HPDE6-E6E7 (cell line): ENCODE results near the gene ZSCAN20.

ENCODE experiments used
- DNase-seq: peaks from one replicate; pipeline ENCODE4 v3.0.0; 2011; ENCODE audit warnings: missing footprints; ENCODE audit errors: extremely low spot score

Gene ZSCAN20

GRCh38 chr1:33443705-33444180 lies 28.7 kb upstream of the ZSCAN20 start:
- DNase-seq: no peak

- DNase-seq: no peak
Observed at GRCh38 chr1:33445108-33445507, 27.3 kb upstream of the ZSCAN20 start.

DNA sequence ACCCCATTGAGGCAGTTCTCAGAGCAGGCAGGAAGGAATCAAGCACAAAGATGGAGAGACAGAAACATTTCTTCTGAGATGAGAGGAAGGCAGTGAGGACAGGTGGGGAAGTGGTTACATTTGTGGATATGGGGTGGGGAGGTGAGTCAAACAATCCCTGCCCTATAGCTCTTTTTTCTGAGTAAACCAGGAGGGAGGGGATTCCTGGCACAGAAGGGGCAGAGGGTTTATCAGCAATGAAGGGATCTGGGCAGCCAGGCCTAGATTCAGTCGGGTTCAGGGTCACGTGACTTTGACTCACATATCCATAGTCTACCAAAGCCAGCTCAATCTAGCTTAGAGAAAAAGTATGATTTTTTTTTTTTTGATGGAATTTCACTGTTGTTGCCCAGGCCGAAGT lies 25.9 kb upstream of the ZSCAN20 start:
- no peak for DNase-seq

DNA sequence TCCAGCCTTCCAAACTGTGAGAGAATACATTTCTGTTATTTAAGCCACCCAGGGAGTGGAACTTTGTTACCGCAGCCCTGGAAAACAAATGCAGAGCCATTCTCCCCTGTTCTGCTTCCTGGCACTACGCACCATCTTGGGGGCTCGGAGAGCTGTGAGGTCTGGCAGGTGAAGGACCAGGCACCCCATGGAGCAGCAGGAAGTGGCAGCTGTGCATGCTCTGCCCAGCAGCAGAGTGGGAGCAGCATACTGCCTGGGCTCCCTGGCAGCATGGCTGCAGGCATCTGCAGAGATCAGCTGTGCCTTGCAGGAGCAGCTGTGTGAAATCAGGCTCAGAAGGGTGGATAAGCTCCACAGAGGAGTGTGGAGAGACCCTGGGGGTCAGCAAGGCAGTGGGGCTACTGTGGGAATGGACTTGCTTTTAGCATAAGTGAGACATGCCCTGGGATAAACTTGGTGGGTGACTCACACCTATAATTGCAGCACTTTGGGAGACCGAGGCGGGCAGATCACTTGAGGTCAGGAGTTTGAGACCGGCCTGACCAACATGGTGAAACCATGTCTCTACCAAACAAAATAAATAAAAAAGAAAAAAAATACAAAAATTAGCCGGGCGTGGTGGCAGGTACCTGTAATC lies 17.7 kb upstream of the ZSCAN20 start:
- DNase-seq: no peak

GRCh38 chr1:33455539-33456501 lies 16.6 kb upstream of the ZSCAN20 start:
- DNase-seq: peak; percentile 83

GRCh38 chr1:33456502-33456886 lies 16.0 kb upstream of the ZSCAN20 start:
- DNase-seq: no peak

DNA sequence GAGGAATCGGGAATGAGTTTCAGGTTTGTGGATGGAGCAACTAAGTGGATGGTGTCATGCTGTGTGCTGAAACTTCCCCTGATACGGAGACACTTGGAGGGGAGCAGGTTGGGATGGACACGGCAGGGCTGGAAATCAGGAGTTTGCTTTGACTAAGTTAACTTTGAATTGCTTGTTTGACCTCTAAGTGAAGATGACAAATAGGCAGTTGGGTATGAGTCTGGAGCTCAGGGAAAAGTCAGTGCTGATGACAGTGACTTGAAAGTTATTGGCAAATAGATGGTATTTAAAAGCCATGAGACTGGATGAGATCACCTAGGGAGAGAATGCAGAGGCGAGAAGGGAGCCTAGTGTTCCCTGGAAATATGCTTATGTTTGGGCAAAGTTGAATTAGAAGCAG lies 12.8 kb upstream of the ZSCAN20 start:
- no peak for DNase-seq

- peak; percentile 62 for DNase-seq
Observed at GRCh38 chr1:33460144-33460543, 12.3 kb upstream of the ZSCAN20 start.

DNA sequence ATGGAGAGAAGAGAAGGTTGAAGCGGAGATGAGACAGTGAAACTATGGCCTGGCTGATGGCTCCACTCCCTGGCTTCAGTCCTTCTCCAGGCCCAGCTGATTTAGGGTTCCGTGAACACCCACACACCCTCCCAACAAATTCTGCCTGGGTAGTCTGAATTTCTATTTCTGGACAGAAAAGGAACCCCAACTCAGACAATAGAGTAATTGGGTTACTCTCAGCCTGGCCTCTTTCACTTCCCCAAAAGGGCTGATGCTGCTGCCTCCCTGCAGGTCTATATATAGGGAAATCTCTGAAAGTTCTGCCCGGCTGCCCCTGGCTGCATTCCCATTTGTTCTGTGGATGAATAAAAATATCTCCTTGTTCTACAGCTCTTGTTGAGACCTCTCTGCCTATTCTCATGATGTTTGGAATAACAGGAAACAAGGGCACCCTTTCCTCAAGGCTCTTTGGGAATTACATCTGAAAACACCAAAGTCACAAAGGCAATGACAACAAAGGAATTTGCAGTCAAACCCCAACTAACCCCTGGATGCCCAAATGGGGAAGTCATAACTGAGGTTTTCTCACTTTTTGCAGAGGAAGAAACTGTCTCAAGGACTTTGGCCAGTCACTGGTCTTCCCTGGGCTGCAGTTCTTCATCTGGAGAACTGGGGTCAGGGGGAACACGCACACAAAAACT lies 11.4 kb upstream of the ZSCAN20 start:
- no peak for DNase-seq

GRCh38 chr1:33462405-33463164 lies 9.9 kb upstream of the ZSCAN20 start:
- no peak for DNase-seq

- DNase-seq: no peak
Observed at GRCh38 chr1:33464552-33464951, 7.9 kb upstream of the ZSCAN20 start.

DNA sequence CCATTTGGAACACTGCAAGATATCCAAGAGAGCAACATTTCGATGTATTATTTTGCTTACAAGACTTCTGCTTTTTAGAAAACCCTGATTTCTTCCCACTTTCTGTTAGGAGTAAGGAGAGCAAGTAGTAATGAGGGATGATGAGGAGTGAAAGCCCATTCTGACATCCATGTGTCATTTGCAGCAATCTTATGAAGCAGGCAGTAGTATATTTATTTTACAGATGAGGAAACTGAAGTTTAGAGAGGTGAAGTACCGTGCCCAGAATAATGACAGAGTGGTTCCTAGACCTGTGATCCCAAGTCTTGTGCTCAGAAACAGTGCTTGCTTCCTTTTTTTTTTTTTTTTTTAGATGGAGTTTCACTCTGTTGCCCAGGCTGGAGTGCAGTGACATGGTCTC lies 7.1 kb upstream of the ZSCAN20 start:
- DNase-seq: no peak

DNA sequence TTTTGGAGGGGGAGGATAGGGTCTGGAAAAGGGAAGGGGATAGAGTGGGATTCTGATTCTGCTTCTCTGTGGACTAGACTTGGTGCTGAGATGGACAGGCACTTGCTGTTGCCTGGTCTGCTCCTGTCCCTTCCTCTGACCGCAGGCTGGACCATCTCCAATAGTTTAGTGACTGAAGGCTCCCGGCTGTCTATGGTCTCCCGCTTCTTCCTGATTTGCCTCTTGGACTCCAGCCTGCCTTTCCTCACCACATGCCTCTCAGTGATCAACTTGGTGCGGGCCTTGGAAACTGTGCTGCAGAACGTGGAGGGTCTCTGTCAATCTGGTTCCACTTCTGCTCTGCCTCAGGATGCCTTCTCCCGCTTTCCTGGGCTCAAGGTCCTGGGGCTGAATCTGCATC lies 6.3 kb upstream of the ZSCAN20 start:
- no peak for DNase-seq

GRCh38 chr1:33468011-33468410 lies 4.4 kb upstream of the ZSCAN20 start:
- no peak for DNase-seq

DNA sequence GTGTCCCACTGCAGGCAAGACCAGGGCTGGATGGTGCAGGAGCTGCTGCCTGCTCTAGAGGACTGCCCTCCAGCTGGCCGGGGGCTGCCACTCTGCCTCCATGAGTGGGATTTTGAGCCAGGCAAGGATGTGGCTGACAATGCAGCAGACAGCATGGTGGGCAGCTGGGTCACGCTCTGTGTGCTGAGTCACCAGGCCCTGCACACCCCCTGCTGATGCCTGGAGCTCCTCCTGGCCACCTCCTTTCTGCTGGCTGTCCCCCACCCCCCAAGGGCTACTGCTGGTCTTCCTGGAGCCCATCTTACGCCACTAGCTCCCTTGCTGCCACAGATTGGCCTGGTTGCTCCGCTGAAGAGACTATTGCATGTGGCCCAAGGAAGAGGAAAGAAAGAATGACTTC lies 3.9 kb upstream of the ZSCAN20 start:
- no peak for DNase-seq

GRCh38 chr1:33468967-33469366 lies 3.5 kb upstream of the ZSCAN20 start:
- DNase-seq: no peak

GRCh38 chr1:33469691-33470090 lies 2.8 kb upstream of the ZSCAN20 start:
- DNase-seq: no peak

- DNase-seq: peak; percentile 84
Observed at GRCh38 chr1:33470495-33471012, 1.9 kb upstream of the ZSCAN20 start.

DNA sequence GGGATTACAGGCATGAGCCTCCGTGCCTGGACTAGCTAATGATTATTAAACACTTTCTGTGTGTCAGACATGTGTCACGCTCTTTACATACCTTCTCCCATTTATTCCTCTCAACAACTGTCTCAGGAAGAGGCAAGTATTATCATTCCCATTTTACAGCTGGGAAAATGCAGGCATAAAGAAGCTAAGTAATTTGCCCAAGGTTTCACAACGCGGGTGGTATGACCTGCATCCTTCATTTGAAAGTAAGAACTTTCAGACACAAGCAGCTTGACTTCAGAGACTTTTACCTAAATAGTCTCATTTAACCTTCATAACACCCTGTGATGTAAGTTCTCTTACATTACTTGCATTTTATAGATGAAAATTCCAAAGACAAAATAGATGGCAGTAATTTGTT lies 1.0 kb upstream of the ZSCAN20 start:
- DNase-seq: no peak

DNA sequence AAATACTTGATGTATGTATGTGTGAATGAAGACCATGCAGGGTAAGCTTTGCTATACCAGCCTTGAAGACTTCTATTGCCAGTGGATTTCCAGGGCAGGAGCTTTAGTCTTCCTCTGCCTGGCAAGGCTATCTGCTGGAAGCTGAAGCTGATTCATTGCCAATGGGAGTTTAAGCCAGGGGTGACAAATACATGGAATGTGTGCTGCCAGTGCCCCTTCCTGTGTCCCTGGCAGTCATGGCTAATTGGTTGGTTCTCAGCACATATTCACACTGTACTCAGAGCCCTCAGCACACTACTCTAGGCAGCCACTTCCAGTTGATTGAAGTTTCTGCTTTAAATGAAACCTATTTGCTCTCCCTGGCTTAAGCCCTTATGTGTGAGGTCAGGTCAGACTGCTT lies 1.5 kb downstream of the ZSCAN20 start:
- DNase-seq: no peak

- DNase-seq: no peak
Observed at GRCh38 chr1:33477451-33477850, 5.0 kb downstream of the ZSCAN20 start.

- no peak for DNase-seq
Observed at GRCh38 chr1:33482412-33482811, 10.0 kb downstream of the ZSCAN20 start.
